H9 (cell line): ENCODE results near the gene PKP1. TPM values are rescaled to one million over a fixed set of nuclear protein-coding genes. Genes with fewer than 3 reads are reported as not detected.

ENCODE experiments used
- DNase-seq: peaks from one replicate; pipeline ENCODE4 v3.0.0-alpha.2; 2017
- H2AFZ ChIP-seq: one replicate; pipeline ENCODE4 v1.6.1; 2013; ENCODE audit warnings: mild to moderate bottlenecking, low read length, control low read depth, moderate library complexity
- H2AK5ac ChIP-seq: 2 replicates; pipeline ENCODE4 v1.6.1; 2013; ENCODE audit warnings: low read length, control low read depth, mixed read lengths; ENCODE audit not compliant: insufficient read length
- H2BK120ac ChIP-seq: one replicate; pipeline ENCODE4 v1.6.1; 2013; ENCODE audit warnings: low read depth, mild to moderate bottlenecking, low read length, control low read depth, inconsistent platforms; ENCODE audit not compliant: poor library complexity, severe bottlenecking
- H2BK12ac ChIP-seq: 2 replicates; pipeline ENCODE4 v1.6.1; 2013; ENCODE audit warnings: low read length, control low read depth, mixed read lengths, low read depth; ENCODE audit not compliant: insufficient read length
- H2BK15ac ChIP-seq: 2 replicates; pipeline ENCODE4 v1.6.1; 2013; ENCODE audit warnings: low read depth, low read length, control low read depth
- H2BK20ac ChIP-seq: one replicate; pipeline ENCODE4 v1.6.1; 2013; ENCODE audit warnings: low read depth, mild to moderate bottlenecking, low read length, control low read depth, inconsistent platforms; ENCODE audit not compliant: poor library complexity, severe bottlenecking
- H2BK5ac ChIP-seq: 2 replicates; pipeline ENCODE4 v1.6.1; 2013; ENCODE audit warnings: low read length, control low read depth, mixed read lengths; ENCODE audit not compliant: insufficient read length
- H3K14ac ChIP-seq: 2 replicates; pipeline ENCODE4 v1.6.1; 2013; ENCODE audit warnings: low read length, control low read depth; ENCODE audit not compliant: insufficient read depth
- H3K18ac ChIP-seq: 2 replicates; pipeline ENCODE4 v1.6.1; 2013; ENCODE audit warnings: low read depth, mild to moderate bottlenecking, mixed read lengths, low read length, control low read depth; ENCODE audit not compliant: insufficient read length
- H3K23ac ChIP-seq: 2 replicates; pipeline ENCODE4 v1.6.1; 2013; ENCODE audit warnings: low read length, control low read depth, mixed read lengths, low read depth; ENCODE audit not compliant: insufficient read length
- H3K23me2 ChIP-seq: 2 replicates; pipeline ENCODE4 v1.6.1; 2013; ENCODE audit warnings: low read depth, mild to moderate bottlenecking, mixed read lengths, low read length, control low read depth; ENCODE audit not compliant: insufficient read length, poor library complexity, severe bottlenecking
- H3K27ac ChIP-seq: 2 replicates; pipeline ENCODE4 v1.5.1; 2013; ENCODE audit warnings: low read length, control low read depth, mixed read lengths, low read depth; ENCODE audit not compliant: insufficient read length
- H3K27me3 ChIP-seq: 2 replicates; pipeline ENCODE4 v1.6.1; 2013; ENCODE audit warnings: low read length, control low read depth, inconsistent platforms; ENCODE audit not compliant: insufficient read depth
- H3K4ac ChIP-seq: 2 replicates; pipeline ENCODE4 v1.6.1; 2013; ENCODE audit warnings: low read depth, mild to moderate bottlenecking, control low read depth, inconsistent platforms, low read length, moderate library complexity
- H3K4me1 ChIP-seq: 2 replicates; pipeline ENCODE4 v1.6.1; 2013; ENCODE audit warnings: low read length, control low read depth, inconsistent platforms; ENCODE audit not compliant: insufficient read depth
- H3K4me2 ChIP-seq: 2 replicates; pipeline ENCODE4 v1.6.1; 2013; ENCODE audit warnings: low read length, control low read depth, mixed read lengths; ENCODE audit not compliant: insufficient read length, insufficient read depth
- H3K56ac ChIP-seq: 2 replicates; pipeline ENCODE4 v1.6.1; 2013; ENCODE audit warnings: low read depth, mild to moderate bottlenecking, mixed read lengths, low read length, control low read depth; ENCODE audit not compliant: insufficient read length
- H3K79me1 ChIP-seq: 2 replicates; pipeline ENCODE4 v1.6.1; 2013; ENCODE audit warnings: low read depth, mild to moderate bottlenecking, moderate library complexity, low read length, control low read depth, inconsistent platforms; ENCODE audit not compliant: insufficient read depth, poor library complexity, severe bottlenecking
- H3K79me2 ChIP-seq: 2 replicates; pipeline ENCODE4 v1.6.1; 2013; ENCODE audit warnings: low read length, control low read depth, inconsistent platforms; ENCODE audit not compliant: insufficient read depth
- H3K9ac ChIP-seq: 2 replicates; pipeline ENCODE4 v1.6.1; 2013; ENCODE audit warnings: low read length, control low read depth, mixed read lengths; ENCODE audit not compliant: insufficient read length; ENCODE audit errors: extremely low read depth
- H3K9me3 ChIP-seq: one replicate; pipeline ENCODE4 v1.6.1; 2013; ENCODE audit warnings: low read depth, low read length, inconsistent platforms; ENCODE audit not compliant: control insufficient read depth
- H3T11ph ChIP-seq: one replicate; pipeline ENCODE4 v1.6.1; 2013; ENCODE audit warnings: mild to moderate bottlenecking, low read length, control low read depth, inconsistent platforms
- H4K20me1 ChIP-seq: one replicate; pipeline ENCODE4 v1.6.1; 2013; ENCODE audit not compliant: control insufficient read depth, insufficient read length, insufficient read depth
- H4K5ac ChIP-seq: 2 replicates; pipeline ENCODE4 v1.6.1; 2013; ENCODE audit warnings: low read depth, mild to moderate bottlenecking, mixed read lengths, low read length, control low read depth; ENCODE audit not compliant: insufficient read length
- H4K8ac ChIP-seq: replicated peaks from 2 replicates; pipeline ENCODE4 v1.6.1; 2013; ENCODE audit warnings: low read length, control low read depth, mixed read lengths, low read depth; ENCODE audit not compliant: insufficient read length
- H4K91ac ChIP-seq: 2 replicates; pipeline ENCODE4 v1.6.1; 2013; ENCODE audit warnings: low read depth, mild to moderate bottlenecking, moderate library complexity, mixed read lengths, low read length, control low read depth; ENCODE audit not compliant: insufficient read length
- H3K27ac Mint-ChIP-seq, 3 experiments: 2 replicates in 2 of 3; 3 replicates in 1 of 3; pipeline ENCODE4 v1.8.0; 2020 to 2021; ENCODE audit warnings: mixed read lengths in 3 of 3, mild to moderate bottlenecking in 1 of 3, moderate library complexity in 1 of 3
- H3K27me3 Mint-ChIP-seq: 2 replicates; pipeline ENCODE4 v1.8.0; 2021; ENCODE audit warnings: low read depth, mild to moderate bottlenecking, moderate library complexity, mixed read lengths
- H3K36me3 Mint-ChIP-seq, 3 experiments: 2 replicates in 2 of 3; 3 replicates in 1 of 3; pipeline ENCODE4 v1.8.0; 2020 to 2021; ENCODE audit warnings: low read depth in 3 of 3, mixed read lengths in 3 of 3; ENCODE audit not compliant: insufficient read depth in 1 of 3
- H3K4me1 Mint-ChIP-seq, 2 experiments: 2 replicates each; pipeline ENCODE4 v1.8.0; 2020; ENCODE audit warnings: mixed read lengths in 2 of 2
- H3K4me3 Mint-ChIP-seq, 2 experiments: 2 replicates in 1 of 2; 3 replicates in 1 of 2; pipeline ENCODE4 v1.8.0; 2020 to 2021; ENCODE audit warnings: mild to moderate bottlenecking in 2 of 2, mixed read lengths in 2 of 2, moderate library complexity in 1 of 2
- H3K9me3 Mint-ChIP-seq, 2 experiments: 2 replicates in 1 of 2; 3 replicates in 1 of 2; pipeline ENCODE4 v1.8.0; 2020; ENCODE audit warnings: mild to moderate bottlenecking in 2 of 2, mixed read lengths in 2 of 2, moderate library complexity in 1 of 2
- WGBS: extraction: QIAGEN DNeasy Blood & Tissue Kit; methylation state at CpG from one replicate; pipeline ENCODE4 v1.1.7; 2013; ENCODE audit warnings: missing lambda C conversion rate, low lambda C conversion rate, mixed read lengths; ENCODE audit not compliant: insufficient read length; ENCODE audit errors: extremely low coverage; 5-methylcytosine and 5-hydroxymethylcytosine counted together
- total RNA-seq: library from RNA; stranded (reverse); gene quantifications from 2 replicates; pipeline ENCODE4 v1.2.1, GENCODE V29; 2021
- TF ChIP-seq, protein P1 (sequence below): fragments of 200-600 bp; sonication (generic); conservative IDR thresholded peaks from 3 replicates; pipeline ENCODE4 v1.8.0; 2021; ENCODE audit warnings: antibody characterized with exemption, mild to moderate bottlenecking

PKP1 gene
- total RNA-seq, 1 experiment from 2014 or later: 0.09 TPM

GRCh38 chr1:201313086-201313485 lies 29.8 kb downstream of the PKP1 start:
- Histone ChIP-seq H3K23ac (no peak overlapping the region), H2BK20ac (no peak overlapping the region), H3K4me2 (no peak overlapping the region), H4K20me1 (no peaks in the 10 kb centered on the region), H3K18ac (no peak overlapping the region), H2AFZ (no peak overlapping the region), H3K27me3 (no peaks in the 10 kb centered on the region; the same call in 1 of the 2 replicates), H3K79me2 (no peaks in the 10 kb centered on the region; the same call in 1 of the 2 replicates), H3K27ac (no peak overlapping the region), H3T11ph (no peak overlapping the region), H4K8ac (no peak overlapping the region), H4K5ac (no peak overlapping the region), H3K56ac (no peak overlapping the region), H2BK15ac (no peak overlapping the region), H2BK12ac (no peak overlapping the region), H3K4ac (no peak overlapping the region), H4K91ac (no peak overlapping the region), H3K9me3 (no peaks in the 10 kb centered on the region), H3K9ac (no peak overlapping the region), H3K4me1 (no peaks in the 10 kb centered on the region; the same call in 1 of the 2 replicates), H3K79me1 (no peaks in the 10 kb centered on the region), H3K23me2 (no peaks in the 10 kb centered on the region), H2BK120ac (no peak overlapping the region), H3K14ac (no peak overlapping the region; the same call in 1 of the 2 replicates), H2AK5ac (no peak overlapping the region), H2BK5ac (no peak overlapping the region)
- WGBS: no CpG with 5 or more reads among the region's 16 CpGs
- no peaks in the 10 kb centered on the region; a peak in 1 of 7 replicates for H3K36me3 Mint-ChIP-seq
- no peak overlapping the region for H3K27ac Mint-ChIP-seq
- H3K4me1 Mint-ChIP-seq: peaks cover 21 to 36% of the 10 kb centered on the region in 2 experiments
- TF ChIP-seq, protein P1, sequence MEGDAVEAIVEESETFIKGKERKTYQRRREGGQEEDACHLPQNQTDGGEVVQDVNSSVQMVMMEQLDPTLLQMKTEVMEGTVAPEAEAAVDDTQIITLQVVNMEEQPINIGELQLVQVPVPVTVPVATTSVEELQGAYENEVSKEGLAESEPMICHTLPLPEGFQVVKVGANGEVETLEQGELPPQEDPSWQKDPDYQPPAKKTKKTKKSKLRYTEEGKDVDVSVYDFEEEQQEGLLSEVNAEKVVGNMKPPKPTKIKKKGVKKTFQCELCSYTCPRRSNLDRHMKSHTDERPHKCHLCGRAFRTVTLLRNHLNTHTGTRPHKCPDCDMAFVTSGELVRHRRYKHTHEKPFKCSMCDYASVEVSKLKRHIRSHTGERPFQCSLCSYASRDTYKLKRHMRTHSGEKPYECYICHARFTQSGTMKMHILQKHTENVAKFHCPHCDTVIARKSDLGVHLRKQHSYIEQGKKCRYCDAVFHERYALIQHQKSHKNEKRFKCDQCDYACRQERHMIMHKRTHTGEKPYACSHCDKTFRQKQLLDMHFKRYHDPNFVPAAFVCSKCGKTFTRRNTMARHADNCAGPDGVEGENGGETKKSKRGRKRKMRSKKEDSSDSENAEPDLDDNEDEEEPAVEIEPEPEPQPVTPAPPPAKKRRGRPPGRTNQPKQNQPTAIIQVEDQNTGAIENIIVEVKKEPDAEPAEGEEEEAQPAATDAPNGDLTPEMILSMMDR: no peak
- no peak for DNase-seq
- H3K9me3 Mint-ChIP-seq: no peaks in the 10 kb centered on the region
- peaks cover 51% of the 10 kb centered on the region for H3K27me3 Mint-ChIP-seq
- no peak overlapping the region for H3K4me3 Mint-ChIP-seq
